HG02798 (cell line): ENCODE measurements around the gene ABHD1.

ENCODE experiments used
- ATAC-seq: cut with Tn5 transposase; IDR thresholded peaks from one replicate; pipeline ENCODE4 v1.9.1; 2021; ENCODE audit warnings: mild to moderate bottlenecking; ENCODE audit not compliant: unreplicated experiment, poor library complexity

The ABHD1 gene

GRCh38 chr2:27134781-27135477, 11.3 kb downstream of the ABHD1 start:
- ATAC-seq = no peak

- ATAC-seq = no peak
These were observed 11.9 kb downstream of the ABHD1 start for GRCh38 chr2:27135478-27135955.

GRCh38 chr2:27136751-27137150, 13.1 kb downstream of the ABHD1 start:
- no peak for ATAC-seq

GRCh38 chr2:27137322-27137935, 13.8 kb downstream of the ABHD1 start:
- no peak for ATAC-seq

- ATAC-seq = no peak
These were observed 14.5 kb downstream of the ABHD1 start for GRCh38 chr2:27138111-27138510.

- ATAC-seq = no peak
These were observed 15.7 kb downstream of the ABHD1 start, which contains the start of gene PRR30 for GRCh38 chr2:27139310-27139709. PRR30 (minus strand) TSS chr2:27139410; CDS start chr2:27138329, 1,081 bp downstream.

- no peak for ATAC-seq
These were observed 19.7 kb downstream of the ABHD1 start for GRCh38 chr2:27143285-27143684.

- no peak for ATAC-seq
These were observed 22.1 kb downstream of the ABHD1 start for GRCh38 chr2:27145682-27146081.

GRCh38 chr2:27147935-27148334, 24.3 kb downstream of the ABHD1 start:
- no peak for ATAC-seq

- ATAC-seq = no peak
These were observed 25.3 kb downstream of the ABHD1 start, which contains the start of gene TCF23 for GRCh38 chr2:27148801-27149439. TCF23 (plus strand) TSS chr2:27149004; CDS start chr2:27149134, 130 bp downstream.

GRCh38 chr2:27149570-27150405, 26.2 kb downstream of the ABHD1 start:
- no peak for ATAC-seq

- no peak for ATAC-seq
These were observed 27.1 kb downstream of the ABHD1 start for GRCh38 chr2:27150639-27151230.

- no peak for ATAC-seq
These were observed 28.6 kb downstream of the ABHD1 start for GRCh38 chr2:27152102-27152795.

- no peak for ATAC-seq
These were observed 29.3 kb downstream of the ABHD1 start for GRCh38 chr2:27152796-27153464.

- no peak for ATAC-seq
These were observed 30.9 kb downstream of the ABHD1 start for GRCh38 chr2:27154488-27154887.

- ATAC-seq = no peak
These were observed 31.5 kb downstream of the ABHD1 start for GRCh38 chr2:27155069-27155520.

- no peak for ATAC-seq
These were observed 34.9 kb downstream of the ABHD1 start for GRCh38 chr2:27158468-27158867.

GRCh38 chr2:27159271-27159670, 35.7 kb downstream of the ABHD1 start:
- ATAC-seq = no peak

GRCh38 chr2:27160191-27160590, 36.6 kb downstream of the ABHD1 start:
- ATAC-seq = no peak
